ENCODE measurements around the gene GPSM1. TPM values are rescaled to one million over a fixed set of nuclear protein-coding genes. Genes with fewer than 3 reads are reported as not detected.

Gene GPSM1
- total RNA-seq, 1 donor from 2014 or later: 6.2 TPM

GRCh38 chr9:136354592-136355085, 27.3 kb downstream of the GPSM1 start:
- Mint-ChIP-seq H3K4me1 (no peaks in the 10 kb centered on the region), H3K36me3 (no peaks in the 10 kb centered on the region), H3K27ac (no peak overlapping the region), H3K9me3 (no peaks in the 10 kb centered on the region), H3K4me3 (no peak overlapping the region), H3K27me3 (ENCODE audit: insufficient read depth, low read depth) (peaks cover 2% of the 10 kb centered on the region)
- H3F3A ChIP-seq (ENCODE audit: low read depth): no peaks in the 10 kb centered on the region
- H3K27ac ChIP-seq: no peak overlapping the region
- no peak overlapping the region for H3K4me3 ChIP-seq
- no peaks in the 10 kb centered on the region for H3K4me1 ChIP-seq
- H3K4me2 ChIP-seq: no peak overlapping the region
- no peak overlapping the region for H2AFZ ChIP-seq (replicated peaks)
- TF ChIP-seq EZH2 (IDR thresholded peaks at IDR 0.05): no peak
- TF ChIP-seq, protein P1, sequence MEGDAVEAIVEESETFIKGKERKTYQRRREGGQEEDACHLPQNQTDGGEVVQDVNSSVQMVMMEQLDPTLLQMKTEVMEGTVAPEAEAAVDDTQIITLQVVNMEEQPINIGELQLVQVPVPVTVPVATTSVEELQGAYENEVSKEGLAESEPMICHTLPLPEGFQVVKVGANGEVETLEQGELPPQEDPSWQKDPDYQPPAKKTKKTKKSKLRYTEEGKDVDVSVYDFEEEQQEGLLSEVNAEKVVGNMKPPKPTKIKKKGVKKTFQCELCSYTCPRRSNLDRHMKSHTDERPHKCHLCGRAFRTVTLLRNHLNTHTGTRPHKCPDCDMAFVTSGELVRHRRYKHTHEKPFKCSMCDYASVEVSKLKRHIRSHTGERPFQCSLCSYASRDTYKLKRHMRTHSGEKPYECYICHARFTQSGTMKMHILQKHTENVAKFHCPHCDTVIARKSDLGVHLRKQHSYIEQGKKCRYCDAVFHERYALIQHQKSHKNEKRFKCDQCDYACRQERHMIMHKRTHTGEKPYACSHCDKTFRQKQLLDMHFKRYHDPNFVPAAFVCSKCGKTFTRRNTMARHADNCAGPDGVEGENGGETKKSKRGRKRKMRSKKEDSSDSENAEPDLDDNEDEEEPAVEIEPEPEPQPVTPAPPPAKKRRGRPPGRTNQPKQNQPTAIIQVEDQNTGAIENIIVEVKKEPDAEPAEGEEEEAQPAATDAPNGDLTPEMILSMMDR (IDR thresholded peaks at IDR 0.05): no peak
- TF ChIP-seq EZH2phosphoT487 (IDR thresholded peaks at IDR 0.05): no peak
- H3K79me2 ChIP-seq (ENCODE audit: low read depth): no peaks in the 10 kb centered on the region
- no peak overlapping the region for H3K9ac ChIP-seq
- H4K20me1 ChIP-seq (ENCODE audit: low read depth): no peaks in the 10 kb centered on the region
- DNase-seq (ENCODE audit: low spot score): no peak
- H3K27me3 ChIP-seq: no peaks in the 10 kb centered on the region
- no peaks in the 10 kb centered on the region for H3K36me3 ChIP-seq
- no peaks in the 10 kb centered on the region for H3K9me3 ChIP-seq (ENCODE audit: low read depth)

DNA sequence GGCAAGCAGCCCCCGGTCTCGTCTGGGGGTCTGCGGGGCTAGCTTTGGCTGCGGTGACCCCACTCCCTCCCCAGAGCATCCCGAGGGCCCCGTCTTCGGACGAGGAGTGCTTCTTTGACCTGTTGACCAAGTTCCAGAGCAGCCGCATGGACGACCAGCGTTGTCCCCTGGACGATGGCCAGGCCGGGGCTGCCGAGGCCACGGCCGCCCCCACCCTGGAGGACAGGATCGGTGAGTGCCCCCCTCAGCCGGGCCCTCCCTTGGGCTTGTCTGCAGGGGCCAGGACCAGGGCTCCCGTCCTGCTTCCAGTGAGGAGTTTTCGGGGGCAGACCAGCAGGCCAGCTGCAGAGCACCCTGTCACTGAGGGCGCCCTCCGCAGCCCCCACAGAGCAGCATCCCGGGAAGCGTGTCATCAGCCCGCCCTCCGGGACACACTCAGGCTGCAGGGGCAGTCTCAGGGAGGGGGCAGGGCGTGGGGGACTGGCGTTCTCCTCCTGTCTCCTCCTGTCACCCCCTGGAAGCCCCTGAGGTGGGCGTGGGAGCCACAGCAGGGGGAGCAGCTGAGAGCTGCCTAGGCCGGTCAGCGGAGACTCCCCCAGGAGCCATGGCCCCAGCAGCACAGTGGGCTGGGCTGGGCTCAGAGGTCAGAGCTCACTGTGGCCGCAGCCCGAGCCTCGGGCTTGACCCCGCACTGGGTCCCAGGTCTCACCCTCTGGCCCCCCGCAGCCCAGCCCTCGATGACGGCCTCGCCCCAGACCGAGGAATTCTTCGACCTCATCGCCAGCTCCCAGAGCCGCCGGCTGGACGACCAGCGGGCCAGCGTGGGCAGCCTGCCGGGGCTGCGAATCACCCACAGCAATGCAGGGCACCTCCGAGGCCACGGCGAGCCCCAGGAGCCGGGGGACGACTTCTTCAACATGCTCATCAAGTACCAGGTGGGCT, 28.5 kb downstream of the GPSM1 start:
- H3K4me2 ChIP-seq: no peak overlapping the region
- H3F3A ChIP-seq (ENCODE audit: low read depth): no peaks in the 10 kb centered on the region
- H3K36me3 ChIP-seq: no peaks in the 10 kb centered on the region
- H2AFZ ChIP-seq (replicated peaks): no peak overlapping the region
- Mint-ChIP-seq H3K4me1 (no peaks in the 10 kb centered on the region), H3K36me3 (no peaks in the 10 kb centered on the region), H3K27me3 (ENCODE audit: insufficient read depth, low read depth) (peaks cover 6% of the 10 kb centered on the region), H3K27ac (no peak overlapping the region), H3K4me3 (no peak overlapping the region), H3K9me3 (no peaks in the 10 kb centered on the region)
- H3K4me3 ChIP-seq: no peak overlapping the region
- H3K9me3 ChIP-seq (ENCODE audit: low read depth): no peaks in the 10 kb centered on the region
- no peak overlapping the region for H3K27ac ChIP-seq
- no peak for DNase-seq (ENCODE audit: low spot score)
- H3K27me3 ChIP-seq: no peaks in the 10 kb centered on the region
- TF ChIP-seq EZH2 (IDR thresholded peaks at IDR 0.05) (no peak), EZH2phosphoT487 (IDR thresholded peaks at IDR 0.05) (no peak)
- TF ChIP-seq, protein P1 (IDR thresholded peaks at IDR 0.05): no peak
- no peaks in the 10 kb centered on the region for H3K4me1 ChIP-seq
- H3K9ac ChIP-seq: no peak overlapping the region
- H4K20me1 ChIP-seq (ENCODE audit: low read depth): no peaks in the 10 kb centered on the region
- H3K79me2 ChIP-seq (ENCODE audit: low read depth): no peaks in the 10 kb centered on the region

DNA sequence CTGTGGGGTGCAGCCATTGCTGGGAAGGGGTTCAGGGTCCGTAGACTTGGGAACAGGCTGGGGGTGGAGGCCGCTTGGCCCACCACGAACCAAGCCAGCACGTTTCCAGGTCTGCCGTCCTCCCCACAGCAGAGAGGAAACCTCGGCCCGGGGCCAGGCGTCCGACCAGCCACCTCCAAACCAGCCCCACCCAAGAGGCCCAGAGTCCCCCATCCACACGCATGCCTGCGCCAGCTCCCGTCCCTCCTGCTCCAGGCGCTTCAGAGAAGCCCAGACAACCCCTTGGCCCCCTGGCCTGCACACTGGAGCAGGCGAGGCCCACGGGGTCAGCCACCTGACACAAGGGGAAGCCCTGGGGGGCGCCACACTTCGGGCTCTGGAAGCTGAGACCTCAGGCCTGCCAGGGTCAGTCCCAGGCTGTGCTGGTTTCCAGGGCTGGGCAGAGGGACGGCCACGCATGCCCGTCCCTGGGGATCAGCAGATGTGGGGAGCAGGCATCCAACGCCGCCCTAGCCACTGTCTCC, 29.9 kb downstream of the GPSM1 start:
- no peak overlapping the region for H3K9ac ChIP-seq
- Mint-ChIP-seq H3K4me1 (no peaks in the 10 kb centered on the region), H3K4me3 (no peak overlapping the region), H3K9me3 (no peaks in the 10 kb centered on the region), H3K36me3 (no peaks in the 10 kb centered on the region), H3K27ac (no peak overlapping the region), H3K27me3 (ENCODE audit: insufficient read depth, low read depth) (peaks cover 6% of the 10 kb centered on the region)
- H3K27me3 ChIP-seq: no peaks in the 10 kb centered on the region
- no peaks in the 10 kb centered on the region for H3K36me3 ChIP-seq
- no peaks in the 10 kb centered on the region for H3F3A ChIP-seq (ENCODE audit: low read depth)
- no peaks in the 10 kb centered on the region for H3K4me1 ChIP-seq
- no peak overlapping the region for H2AFZ ChIP-seq (replicated peaks)
- no peak overlapping the region for H3K27ac ChIP-seq
- H4K20me1 ChIP-seq (ENCODE audit: low read depth): no peaks in the 10 kb centered on the region
- H3K9me3 ChIP-seq (ENCODE audit: low read depth): no peaks in the 10 kb centered on the region
- TF ChIP-seq, protein P1 (IDR thresholded peaks at IDR 0.05): no peak
- TF ChIP-seq EZH2 (IDR thresholded peaks at IDR 0.05) (no peak), EZH2phosphoT487 (IDR thresholded peaks at IDR 0.05) (no peak)
- DNase-seq (ENCODE audit: low spot score): no peak
- H3K79me2 ChIP-seq (ENCODE audit: low read depth): no peaks in the 10 kb centered on the region
- no peak overlapping the region for H3K4me2 ChIP-seq
- H3K4me3 ChIP-seq: no peak overlapping the region
